Calu3 (cell line): ENCODE results near the gene APOL6. TPM values are rescaled to one million over a fixed set of nuclear protein-coding genes. Genes with fewer than 3 reads are reported as not detected.

Experiments
- BruUV-seq: library from RNA; stranded (reverse); fragments of 400-500 nt; replicated peaks from 2 replicates; lab custom pipeline; 2021; lab: Mats Ljungman, UMichigan
- CTCF ChIA-PET: fragments of 300-600 bp; sonication (Branson Sonifier 250); formaldehyde crosslinking; loops from one replicate; lab custom pipeline; 2022; ENCODE audit warnings: antibody characterized with exemption; lab: Charles Lee
- DNase-seq: peaks from one replicate; pipeline ENCODE4 v3.0.0; 2022
- H3K27ac Mint-ChIP-seq: one replicate; pipeline ENCODE4 v1.8.0; 2022; ENCODE audit warnings: mixed read lengths; ENCODE audit not compliant: unreplicated experiment
- H3K27me3 Mint-ChIP-seq: one replicate; pipeline ENCODE4 v1.8.0; 2022; ENCODE audit warnings: mixed read lengths; ENCODE audit not compliant: unreplicated experiment
- H3K36me3 Mint-ChIP-seq: one replicate; pipeline ENCODE4 v1.8.0; 2022; ENCODE audit warnings: mild to moderate bottlenecking, moderate library complexity, mixed read lengths; ENCODE audit not compliant: insufficient read depth, unreplicated experiment
- H3K4me1 Mint-ChIP-seq: one replicate; pipeline ENCODE4 v1.8.0; 2022; ENCODE audit warnings: mild to moderate bottlenecking, low read depth, mixed read lengths; ENCODE audit not compliant: unreplicated experiment
- H3K4me3 Mint-ChIP-seq: one replicate; pipeline ENCODE4 v1.8.0; 2022; ENCODE audit warnings: mild to moderate bottlenecking, low read depth, moderate library complexity, mixed read lengths; ENCODE audit not compliant: unreplicated experiment
- H3K9me3 Mint-ChIP-seq: one replicate; pipeline ENCODE4 v1.8.0; 2022; ENCODE audit warnings: low read depth, mixed read lengths; ENCODE audit not compliant: unreplicated experiment
- intact Hi-C: fragments of 100-400 bp; cut with micrococcal nuclease; formaldehyde crosslinking; loops from one replicate; pipeline ENCODE4 v1.10.0; 2022; ENCODE audit not compliant: unreplicated experiment
- total RNA-seq: library from RNA; stranded (reverse); gene quantifications from 2 replicates; pipeline ENCODE4 v1.2.3, GENCODE V29; 2022
- TF ChIP-seq, protein P1 (sequence below): fragments of 200-600 bp; IDR thresholded peaks from one replicate; pipeline ENCODE4 v1.8.0; 2022; ENCODE audit warnings: antibody characterized with exemption; ENCODE audit not compliant: unreplicated experiment

APOL6 gene
- total RNA-seq, 1 experiment from 2014 or later: 24.0 TPM

DNA sequence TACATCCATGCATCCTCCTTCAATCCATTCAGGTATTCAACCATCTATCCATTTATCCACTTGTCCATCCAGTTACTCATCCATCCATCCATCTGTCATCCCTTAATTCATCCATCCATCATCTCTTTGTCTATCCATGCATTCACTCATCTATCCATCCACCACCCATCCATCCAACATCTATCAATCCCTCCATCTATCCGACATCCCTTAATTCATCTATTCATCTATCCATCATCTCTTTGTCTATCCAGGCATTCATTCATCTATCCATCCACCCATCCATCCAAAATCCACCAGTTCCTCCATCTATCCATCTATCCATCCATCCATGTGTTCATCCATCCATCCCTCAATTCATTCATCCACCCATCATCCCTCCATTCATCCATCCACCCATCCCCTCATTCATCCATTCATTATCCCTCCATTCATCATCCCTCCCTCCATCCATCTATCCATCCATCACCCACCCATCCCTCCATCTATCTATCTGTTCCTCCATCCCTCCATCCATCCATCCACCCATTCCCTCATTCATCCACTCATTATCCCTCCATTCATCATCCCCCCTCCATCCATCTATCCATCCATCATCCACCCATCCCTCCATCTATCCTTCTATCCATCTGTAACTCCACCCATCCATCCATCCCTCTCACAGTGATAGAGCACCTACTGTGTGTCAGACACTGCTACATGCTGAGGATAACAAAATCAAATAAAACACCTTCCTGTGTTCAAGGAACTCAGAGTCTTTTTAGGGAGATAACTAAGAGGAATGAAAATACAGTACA, 29.6 kb upstream of the APOL6 start:
- Mint-ChIP-seq H3K9me3 (no peaks in the 10 kb centered on the region), H3K36me3 (no peaks in the 10 kb centered on the region), H3K27me3 (no peaks in the 10 kb centered on the region), H3K27ac (no peak overlapping the region), H3K4me1 (peaks cover 12% of the 10 kb centered on the region), H3K4me3 (no peak overlapping the region)
- no peak for DNase-seq
- CTCF ChIA-PET: no interaction called here
- intact Hi-C loops: no loop called here
- TF ChIP-seq, protein P1, sequence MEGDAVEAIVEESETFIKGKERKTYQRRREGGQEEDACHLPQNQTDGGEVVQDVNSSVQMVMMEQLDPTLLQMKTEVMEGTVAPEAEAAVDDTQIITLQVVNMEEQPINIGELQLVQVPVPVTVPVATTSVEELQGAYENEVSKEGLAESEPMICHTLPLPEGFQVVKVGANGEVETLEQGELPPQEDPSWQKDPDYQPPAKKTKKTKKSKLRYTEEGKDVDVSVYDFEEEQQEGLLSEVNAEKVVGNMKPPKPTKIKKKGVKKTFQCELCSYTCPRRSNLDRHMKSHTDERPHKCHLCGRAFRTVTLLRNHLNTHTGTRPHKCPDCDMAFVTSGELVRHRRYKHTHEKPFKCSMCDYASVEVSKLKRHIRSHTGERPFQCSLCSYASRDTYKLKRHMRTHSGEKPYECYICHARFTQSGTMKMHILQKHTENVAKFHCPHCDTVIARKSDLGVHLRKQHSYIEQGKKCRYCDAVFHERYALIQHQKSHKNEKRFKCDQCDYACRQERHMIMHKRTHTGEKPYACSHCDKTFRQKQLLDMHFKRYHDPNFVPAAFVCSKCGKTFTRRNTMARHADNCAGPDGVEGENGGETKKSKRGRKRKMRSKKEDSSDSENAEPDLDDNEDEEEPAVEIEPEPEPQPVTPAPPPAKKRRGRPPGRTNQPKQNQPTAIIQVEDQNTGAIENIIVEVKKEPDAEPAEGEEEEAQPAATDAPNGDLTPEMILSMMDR: no peak
- BruUV-seq: no TSS peak

DNA sequence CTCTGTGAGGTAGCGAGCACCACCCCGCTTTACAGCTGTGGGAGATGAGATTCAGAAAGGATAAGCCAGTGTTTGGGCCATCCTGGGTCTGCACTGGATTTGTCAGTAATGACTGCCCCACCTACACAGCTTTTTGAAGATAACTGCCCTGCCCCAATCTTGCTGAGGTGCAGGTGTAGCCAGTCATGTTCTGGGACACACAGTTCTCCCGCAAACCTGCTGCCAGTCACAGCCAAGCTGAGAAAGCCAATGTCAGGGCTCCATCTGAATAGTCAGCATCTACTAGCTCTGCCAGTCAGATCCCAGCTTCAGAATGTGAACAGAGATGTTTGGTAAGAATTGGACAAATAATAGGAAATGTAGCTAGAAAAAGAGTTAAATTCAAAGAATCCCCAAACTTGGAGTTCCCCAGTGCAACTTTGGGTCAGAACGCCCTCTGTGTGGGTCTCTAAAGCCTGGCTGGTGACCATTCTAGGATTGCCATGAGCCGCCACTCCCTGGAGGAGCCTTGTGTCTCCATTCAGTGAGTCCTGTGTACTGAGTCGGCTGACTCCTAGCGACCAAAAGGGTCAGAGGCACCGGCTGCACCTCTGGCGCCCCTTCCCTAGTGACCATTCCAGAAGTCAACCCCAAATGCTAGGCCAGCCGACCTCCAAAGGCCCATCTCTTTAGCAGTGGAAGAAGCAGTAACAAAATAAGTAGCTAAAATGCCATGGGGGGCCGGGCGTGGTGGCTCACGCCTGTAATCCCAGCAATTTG, 28.7 kb upstream of the APOL6 start:
- TF ChIP-seq, protein P1: no peak
- no peak overlapping the region for H3K4me3 Mint-ChIP-seq
- no peak overlapping the region for H3K27ac Mint-ChIP-seq
- no peaks in the 10 kb centered on the region for H3K27me3 Mint-ChIP-seq
- BruUV-seq: no TSS peak
- CTCF ChIA-PET: interaction anchor here (3.3 kb wide), 1 partner anchor 189 kb away, joined by 10 read pairs; no protein-coding TSS in a partner anchor
- no peaks in the 10 kb centered on the region for H3K36me3 Mint-ChIP-seq
- DNase-seq: no peak
- intact Hi-C loops: loop anchor here (5.0 kb wide), 1 partner anchor 32 kb away; no protein-coding TSS in a partner anchor
- no peaks in the 10 kb centered on the region for H3K9me3 Mint-ChIP-seq
- peaks cover 12% of the 10 kb centered on the region for H3K4me1 Mint-ChIP-seq

DNA sequence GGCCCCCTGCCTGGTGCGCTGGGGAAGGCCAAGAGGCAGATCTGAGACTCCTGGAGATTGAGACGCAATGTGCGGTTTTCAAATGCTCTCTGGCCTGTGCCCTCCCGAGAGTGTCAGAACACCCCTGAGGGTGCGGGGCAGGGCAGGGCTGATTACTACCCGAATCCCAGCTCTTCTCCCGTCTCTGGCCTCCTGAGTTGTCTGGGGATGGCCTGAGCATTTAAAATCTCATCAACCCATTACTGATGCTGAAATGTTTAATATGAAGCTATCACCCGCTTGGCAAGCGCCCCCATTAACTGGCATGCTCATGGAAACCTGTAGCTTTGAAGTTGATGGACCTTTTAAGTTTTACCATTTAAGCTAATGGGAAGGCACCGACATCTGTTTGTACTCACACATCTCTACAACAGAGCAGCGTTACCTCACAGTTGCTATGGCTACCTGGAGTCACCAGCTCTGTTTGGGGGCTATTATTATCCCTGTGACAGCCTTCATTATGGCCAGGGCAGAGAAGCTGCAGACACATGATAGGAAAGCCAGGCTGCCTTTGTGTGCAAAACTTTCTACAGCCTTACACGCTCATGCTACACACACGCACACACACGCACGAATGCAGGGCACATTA, 27.5 kb upstream of the APOL6 start:
- Mint-ChIP-seq H3K27me3 (no peaks in the 10 kb centered on the region), H3K9me3 (no peaks in the 10 kb centered on the region), H3K27ac (no peak overlapping the region), H3K4me3 (no peak overlapping the region), H3K4me1 (peaks cover 14% of the 10 kb centered on the region), H3K36me3 (no peaks in the 10 kb centered on the region)
- TF ChIP-seq, protein P1: no peak
- CTCF ChIA-PET: interaction anchor here (0.6 to 3.3 kb wide), 2 partner anchors 190 to 323 kb away, joined by 4 to 10 read pairs; no protein-coding TSS in a partner anchor
- no TSS peak for BruUV-seq
- intact Hi-C loops: loop anchor here (5.0 kb wide), 1 partner anchor 33 kb away; no protein-coding TSS in a partner anchor
- no peak for DNase-seq

DNA sequence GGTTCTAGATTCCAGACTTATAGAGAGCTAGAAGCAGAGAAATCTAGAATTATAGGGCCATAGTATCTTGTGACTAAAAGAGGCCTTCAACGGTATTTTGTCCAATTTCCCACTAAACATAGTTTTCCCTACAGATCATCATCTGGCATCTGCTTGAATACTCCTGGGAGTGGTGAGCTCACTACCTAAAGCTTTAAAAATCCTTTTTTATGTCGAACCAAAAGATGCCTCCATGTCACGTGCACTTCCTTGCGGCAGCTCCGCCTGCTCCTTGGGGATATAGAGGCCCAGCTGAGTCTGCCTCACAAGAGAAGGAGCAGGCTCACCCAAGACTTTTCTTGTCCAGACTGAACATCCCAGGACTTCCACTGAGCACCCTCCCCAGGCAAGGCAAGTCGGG, 26.8 kb upstream of the APOL6 start:
- intact Hi-C loops: loop anchor here (5.0 kb wide), 1 partner anchor 34 kb away; no protein-coding TSS in a partner anchor
- no peaks in the 10 kb centered on the region for H3K36me3 Mint-ChIP-seq
- no peak overlapping the region for H3K4me3 Mint-ChIP-seq
- no peaks in the 10 kb centered on the region for H3K9me3 Mint-ChIP-seq
- CTCF ChIA-PET: interaction anchor here (1.1 to 3.3 kb wide), 2 partner anchors 17 to 191 kb away, joined by 4 to 10 read pairs; no protein-coding TSS in a partner anchor
- H3K27ac Mint-ChIP-seq: no peak overlapping the region
- TF ChIP-seq, protein P1: no peak
- no peaks in the 10 kb centered on the region for H3K27me3 Mint-ChIP-seq
- H3K4me1 Mint-ChIP-seq: peaks cover 21% of the 10 kb centered on the region
- DNase-seq: no peak
- no TSS peak for BruUV-seq
